Erythroblast (primary cell): ENCODE results near the gene RIMKLA.

Experiments
- GATA1 ChIP-seq: IDR thresholded peaks from 2 replicates; pipeline ENCODE4 v1.6.1; 2011; ENCODE audit warnings: low read depth, mild to moderate bottlenecking, control low read depth, low read length, moderate library complexity
- POLR2A ChIP-seq: IDR thresholded peaks from 2 replicates; pipeline ENCODE4 v1.6.1; 2011; ENCODE audit warnings: mild to moderate bottlenecking, low read length

DNA sequence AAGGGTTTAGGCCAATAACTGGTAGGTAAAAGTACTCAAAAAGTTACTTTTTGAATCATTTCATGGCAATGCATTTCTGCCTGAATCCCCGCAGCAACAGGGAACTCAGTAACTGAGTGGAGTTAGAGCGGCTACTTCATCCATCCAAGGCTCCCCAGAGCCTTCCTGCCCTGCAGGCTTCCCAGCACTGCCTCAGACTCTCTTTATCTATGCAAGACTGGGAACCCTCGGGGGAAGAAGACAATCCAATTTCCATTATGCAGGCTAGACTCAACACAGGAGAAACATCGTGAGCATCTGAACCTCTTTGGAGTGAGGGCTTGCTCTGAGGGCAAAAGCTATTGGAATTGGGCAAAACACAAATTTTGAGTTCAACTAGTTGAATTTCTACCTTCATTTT, 52.1 kb downstream of the RIMKLA start:
- TF ChIP-seq POLR2A = no peak
- TF ChIP-seq GATA1 = no peak
